B cell (primary cell): Measurements from ENCODE around the gene AP3D1.
"Not testable (repeated sequence)": the region's sequence is repeated elsewhere in the genome, so short reads cannot be mapped to it uniquely, and the experiment has no call there.

Experiments used
- CTCF ChIP-seq: fragments of 200-600 bp; IDR thresholded peaks from one replicate; pipeline ENCODE4 v1.8.0; 2022; ENCODE audit warnings: antibody characterized with exemption, mild to moderate bottlenecking
- EZH2 ChIP-seq: IDR thresholded peaks from 2 replicates; pipeline ENCODE4 v1.6.1; 2012; ENCODE audit warnings: borderline replicate concordance, low read depth, mild to moderate bottlenecking, moderate library complexity, low read length; ENCODE audit not compliant: insufficient read depth, poor library complexity, severe bottlenecking

GRCh38 chr19:2128252-2128651 lies 23.1 kb downstream of the AP3D1 start:
- TF ChIP-seq CTCF, EZH2: not testable (repeated sequence)
